ENCODE data around the gene CTIF.

Gene CTIF

GRCh38 chr18:48892146-48892855 is 353.5 kb downstream of the CTIF start:
- Histone ChIP-seq H3K9me3 (no peaks in the 10 kb centered on the region), H4K20me1 (no peaks in the 10 kb centered on the region), H3K27me3 (no peaks in the 10 kb centered on the region), H3K27ac (no peak overlapping the region), H3K36me3 (no peaks in the 10 kb centered on the region), H3K4me1 (peaks cover 72% of the 10 kb centered on the region), H3K9ac (no peak overlapping the region), H3K4me2 (peak overlapping the region; percentile 48; the same call in 1 of the 2 replicates), H3K4me3 (no peak overlapping the region)
- no peak for TF ChIP-seq Cebpa-rat (IDR thresholded peaks at IDR 0.05)

DNA sequence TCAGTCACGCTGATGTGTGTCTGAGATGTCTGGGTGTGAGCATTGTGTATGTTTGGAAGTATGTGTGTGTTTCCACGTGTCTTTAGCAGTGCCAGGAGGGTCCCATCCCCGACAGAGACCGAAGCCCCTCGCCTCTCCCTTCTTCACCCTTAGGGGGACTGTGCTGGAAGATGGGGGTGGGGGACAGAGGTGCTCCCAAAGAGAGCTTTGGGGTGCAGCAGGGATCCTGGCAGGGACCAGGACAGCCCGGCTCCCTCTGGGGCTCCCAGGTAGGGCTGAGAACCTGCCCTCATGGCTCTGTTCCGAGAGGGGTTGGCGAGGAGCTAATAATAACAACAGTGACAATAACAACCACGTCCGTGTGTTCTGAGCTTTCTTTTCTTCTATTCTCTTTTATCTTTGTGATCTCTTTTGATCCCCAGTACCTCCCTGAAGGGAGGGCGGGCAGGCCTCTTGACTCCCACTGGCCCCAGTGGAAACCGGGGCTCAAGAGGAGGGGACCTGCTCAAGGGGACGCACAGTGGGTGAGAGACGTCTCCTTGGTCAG is 354.3 kb downstream of the CTIF start:
- Histone ChIP-seq H3K4me3 (no peak overlapping the region), H3K27ac (peak overlapping the region; percentile 58), H4K20me1 (no peaks in the 10 kb centered on the region), H3K36me3 (no peaks in the 10 kb centered on the region), H3K4me2 (peak overlapping the region; percentile 48), H3K9ac (no peak overlapping the region), H3K9me3 (no peaks in the 10 kb centered on the region), H3K27me3 (no peaks in the 10 kb centered on the region), H3K4me1 (peaks cover 67% of the 10 kb centered on the region)
- TF ChIP-seq Cebpa-rat (IDR thresholded peaks at IDR 0.05) = no peak

- Histone ChIP-seq H3K9ac (no peak overlapping the region), H3K27ac (peak overlapping the region; percentile 58), H3K4me2 (peak overlapping the region; percentile 77), H4K20me1 (no peaks in the 10 kb centered on the region), H3K4me3 (no peak overlapping the region), H3K27me3 (no peaks in the 10 kb centered on the region), H3K9me3 (no peaks in the 10 kb centered on the region), H3K36me3 (no peaks in the 10 kb centered on the region), H3K4me1 (peaks cover 62% of the 10 kb centered on the region)
- no peak for TF ChIP-seq Cebpa-rat (IDR thresholded peaks at IDR 0.05)
These were observed 355.1 kb downstream of the CTIF start for GRCh38 chr18:48893608-48894600.

GRCh38 chr18:48894799-48895346 is 356.0 kb downstream of the CTIF start:
- H3K27me3 ChIP-seq = no peaks in the 10 kb centered on the region
- no peak overlapping the region for H3K4me3 ChIP-seq
- H4K20me1 ChIP-seq = no peaks in the 10 kb centered on the region
- peaks cover 56% of the 10 kb centered on the region for H3K4me1 ChIP-seq
- H3K4me2 ChIP-seq = peak overlapping the region; percentile 77
- H3K9ac ChIP-seq = peak overlapping the region; percentile 40; the same call in 1 of the 2 replicates
- TF ChIP-seq Cebpa-rat (IDR thresholded peaks at IDR 0.05) = no peak
- no peaks in the 10 kb centered on the region for H3K36me3 ChIP-seq
- no peaks in the 10 kb centered on the region for H3K9me3 ChIP-seq
- H3K27ac ChIP-seq = peak overlapping the region; percentile 73

- Histone ChIP-seq H4K20me1 (no peaks in the 10 kb centered on the region), H3K9ac (0 out of 2 replicates have a peak overlapping the region, but pooled peaks have one; percentile 1), H3K4me2 (peak overlapping the region; percentile 77), H3K27me3 (no peaks in the 10 kb centered on the region), H3K36me3 (no peaks in the 10 kb centered on the region), H3K9me3 (no peaks in the 10 kb centered on the region), H3K4me1 (peaks cover 56% of the 10 kb centered on the region), H3K27ac (peak overlapping the region; percentile 73), H3K4me3 (no peak overlapping the region)
- TF ChIP-seq Cebpa-rat (IDR thresholded peaks at IDR 0.05) = no peak
These were observed 357.6 kb downstream of the CTIF start for GRCh38 chr18:48896326-48896874.

DNA sequence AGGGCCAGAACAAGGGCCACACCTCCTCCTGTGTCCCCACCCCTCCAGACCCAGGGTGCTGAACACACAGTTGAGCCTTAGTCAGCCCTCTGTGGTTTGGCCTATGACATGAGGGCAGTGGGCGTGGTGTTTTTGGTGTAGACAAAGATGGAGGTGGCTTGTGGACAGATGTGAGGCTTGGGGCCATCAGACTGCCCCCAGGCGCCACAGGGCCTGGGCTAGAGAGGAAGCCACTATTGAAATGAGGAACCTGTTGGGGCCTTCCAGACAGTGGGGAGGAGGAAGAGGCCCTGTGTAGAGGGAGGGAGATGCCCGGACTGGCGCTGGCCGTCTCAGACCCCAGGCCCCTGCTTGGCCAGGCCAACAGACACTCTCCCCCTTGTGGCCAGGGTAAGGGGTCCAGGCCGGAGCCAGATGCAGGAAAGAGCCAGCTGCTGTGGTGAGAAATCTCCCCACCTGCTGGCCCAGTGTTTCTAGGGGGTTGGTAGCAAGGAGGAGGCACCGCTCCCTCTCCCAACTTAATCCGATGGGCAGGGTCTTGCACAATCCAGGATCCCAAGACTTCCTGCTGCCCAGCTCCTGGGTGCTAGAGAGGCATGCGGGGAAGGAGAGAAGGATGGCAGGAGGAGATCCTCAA is 358.2 kb downstream of the CTIF start:
- H4K20me1 ChIP-seq = no peaks in the 10 kb centered on the region
- H3K4me2 ChIP-seq = peak overlapping the region; percentile 77
- H3K9ac ChIP-seq = 0 out of 2 replicates have a peak overlapping the region, but pooled peaks have one; percentile 22
- H3K36me3 ChIP-seq = no peaks in the 10 kb centered on the region
- H3K4me3 ChIP-seq = no peak overlapping the region
- no peaks in the 10 kb centered on the region for H3K9me3 ChIP-seq
- no peaks in the 10 kb centered on the region for H3K27me3 ChIP-seq
- H3K27ac ChIP-seq = peak overlapping the region; percentile 73
- H3K4me1 ChIP-seq = peaks cover 56% of the 10 kb centered on the region
- no peak for TF ChIP-seq Cebpa-rat (IDR thresholded peaks at IDR 0.05)

DNA sequence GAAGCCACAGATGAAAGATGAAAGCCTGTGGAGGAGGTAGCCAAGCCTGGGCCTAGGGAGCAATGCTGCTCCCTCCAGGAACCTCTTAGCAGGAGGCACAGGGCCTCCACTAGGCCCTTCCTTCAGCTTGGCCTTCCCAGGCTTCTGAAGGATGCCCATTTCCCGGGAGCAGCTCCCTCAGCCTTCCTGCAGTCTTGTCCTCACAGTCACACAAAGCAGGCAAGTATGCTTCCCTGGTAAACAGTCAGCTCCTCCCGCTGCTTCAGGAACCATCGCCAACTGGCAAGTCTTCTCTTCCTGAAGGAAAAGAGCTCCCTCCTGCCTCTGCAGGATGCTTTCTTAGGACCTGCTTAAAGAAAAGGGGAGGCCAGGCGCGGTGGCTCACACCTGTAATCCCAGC is 358.7 kb downstream of the CTIF start:
- Histone ChIP-seq H3K27me3 (no peaks in the 10 kb centered on the region), H3K36me3 (no peaks in the 10 kb centered on the region), H4K20me1 (no peaks in the 10 kb centered on the region), H3K4me2 (peak overlapping the region; percentile 77), H3K9me3 (no peaks in the 10 kb centered on the region), H3K27ac (peak overlapping the region; percentile 73; the same call in 1 of the 2 replicates), H3K4me1 (peaks cover 51% of the 10 kb centered on the region), H3K4me3 (no peak overlapping the region), H3K9ac (0 out of 2 replicates have a peak overlapping the region, but pooled peaks have one; percentile 22)
- no peak for TF ChIP-seq Cebpa-rat (IDR thresholded peaks at IDR 0.05)

DNA sequence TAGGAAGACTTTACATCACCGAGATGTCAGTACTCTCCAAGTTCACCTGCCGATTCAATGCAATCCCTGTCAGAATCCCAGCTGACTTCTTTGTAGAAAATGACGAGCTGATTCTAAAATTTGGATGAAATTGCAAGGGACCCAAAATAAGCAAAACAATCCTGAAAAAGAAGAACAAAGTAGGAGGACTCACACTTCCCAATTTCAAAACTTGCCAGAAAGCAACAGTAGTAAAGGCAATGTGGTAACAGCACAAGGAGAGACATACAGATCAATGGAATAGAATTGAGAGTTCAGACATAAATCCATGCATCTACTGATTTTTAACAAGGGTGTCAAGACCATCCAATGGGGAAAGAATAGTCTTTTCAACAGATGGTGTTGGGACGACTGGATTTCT is 359.7 kb downstream of the CTIF start:
- no peak for TF ChIP-seq Cebpa-rat (IDR thresholded peaks at IDR 0.05)
- Histone ChIP-seq H3K4me1 (peaks cover 41% of the 10 kb centered on the region), H3K9me3 (no peaks in the 10 kb centered on the region; the same call in 1 of the 2 replicates), H3K36me3 (no peaks in the 10 kb centered on the region), H4K20me1 (no peaks in the 10 kb centered on the region), H3K9ac (no peak overlapping the region), H3K4me2 (no peak overlapping the region), H3K27me3 (no peaks in the 10 kb centered on the region), H3K4me3 (no peak overlapping the region), H3K27ac (no peak overlapping the region)
